NOMO-1 treated with DMSO at 0.1 percent for 48 hours (cell line): Measurements from ENCODE around the gene SRP68.
"Not testable (repeated sequence)": the region's sequence is repeated elsewhere in the genome, so short reads cannot be mapped to it uniquely, and the experiment has no call there.

Experiments used
- DNase-seq: peaks from one replicate; lab custom pipeline; 2025; ENCODE audit not compliant: unreplicated experiment; lab: John Stamatoyannopoulos, UW

SRP68 gene

DNA sequence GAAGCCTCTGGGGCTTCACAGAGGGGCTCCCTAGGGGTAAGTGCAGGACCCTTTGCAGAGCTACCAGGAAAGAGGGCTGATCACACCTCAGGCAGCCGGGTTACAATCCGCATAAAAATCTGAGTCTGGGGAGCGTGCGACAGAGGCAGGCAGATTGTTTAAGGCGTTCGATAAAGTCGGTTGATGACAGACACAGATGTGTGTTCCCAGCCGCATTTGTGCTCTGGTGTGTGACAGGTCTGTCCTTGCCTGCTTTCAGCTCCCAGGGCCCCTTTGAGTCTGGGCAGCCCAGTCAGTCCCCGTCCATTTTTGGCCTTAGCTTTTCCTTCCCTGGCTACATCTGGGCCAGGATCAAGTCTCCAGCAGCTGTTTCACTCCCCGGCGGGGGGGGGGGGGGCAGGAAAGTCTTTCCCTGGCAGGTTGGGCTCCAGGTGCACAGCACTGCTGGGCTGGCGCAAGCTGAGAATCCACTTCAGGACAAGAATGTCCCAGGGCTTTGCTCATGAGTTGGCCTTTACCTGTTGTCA, 5.3 kb upstream of the SRP68 start:
- DNase-seq = no peak

DNA sequence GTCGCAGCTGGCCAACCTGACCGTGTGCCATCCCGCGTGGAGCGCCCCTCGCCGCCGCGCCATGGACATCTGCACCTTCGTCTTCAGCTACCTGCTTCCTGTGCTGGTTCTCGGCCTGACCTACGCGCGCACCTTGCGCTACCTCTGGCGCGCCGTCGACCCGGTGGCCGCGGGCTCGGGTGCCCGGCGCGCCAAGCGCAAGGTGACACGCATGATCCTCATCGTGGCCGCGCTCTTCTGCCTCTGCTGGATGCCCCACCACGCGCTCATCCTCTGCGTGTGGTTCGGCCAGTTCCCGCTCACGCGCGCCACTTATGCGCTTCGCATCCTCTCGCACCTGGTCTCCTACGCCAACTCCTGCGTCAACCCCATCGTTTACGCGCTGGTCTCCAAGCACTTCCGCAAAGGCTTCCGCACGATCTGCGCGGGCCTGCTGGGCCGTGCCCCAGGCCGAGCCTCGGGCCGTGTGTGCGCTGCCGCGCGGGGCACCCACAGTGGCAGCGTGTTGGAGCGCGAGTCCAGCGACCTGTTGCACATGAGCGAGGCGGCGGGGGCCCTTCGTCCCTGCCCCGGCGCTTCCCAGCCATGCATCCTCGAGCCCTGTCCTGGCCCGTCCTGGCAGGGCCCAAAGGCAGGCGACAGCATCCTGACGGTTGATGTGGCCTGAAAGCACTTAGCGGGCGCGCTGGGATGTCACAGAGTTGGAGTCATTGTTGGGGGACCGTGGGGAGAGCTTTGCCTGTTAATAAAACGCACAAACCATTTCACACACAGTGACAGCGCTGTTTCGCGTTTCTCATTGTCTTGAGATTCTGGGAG, 4.7 kb upstream of the SRP68 start:
- no peak for DNase-seq

DNA sequence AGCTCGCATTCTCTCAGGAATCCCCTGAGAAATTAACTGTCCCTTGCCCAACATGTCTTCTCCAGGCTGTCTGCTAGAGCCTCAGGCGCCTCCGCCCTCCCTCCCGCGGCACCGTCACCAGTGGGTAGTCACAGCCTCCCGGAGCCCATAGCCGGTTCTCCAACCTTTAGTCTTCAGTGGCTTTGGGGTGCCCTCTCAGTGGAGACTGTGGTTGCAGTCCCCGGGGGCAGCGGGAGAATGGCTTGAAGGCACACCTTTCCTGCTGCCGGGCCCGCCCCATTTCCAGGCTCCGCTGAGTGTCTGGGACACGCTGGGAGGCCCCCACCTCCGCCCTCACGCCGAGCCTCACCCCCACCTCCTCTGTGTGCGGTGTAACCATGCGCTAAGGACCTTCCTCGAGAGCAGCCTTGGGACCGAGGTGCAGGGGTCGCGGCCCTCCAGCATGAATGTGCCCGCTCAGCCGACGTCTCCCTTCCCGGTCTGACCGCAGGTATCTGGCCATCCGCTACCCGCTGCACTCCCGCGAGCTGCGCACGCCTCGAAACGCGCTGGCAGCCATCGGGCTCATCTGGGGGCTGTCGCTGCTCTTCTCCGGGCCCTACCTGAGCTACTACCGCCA, 3.9 kb upstream of the SRP68 start:
- DNase-seq = no peak

DNA sequence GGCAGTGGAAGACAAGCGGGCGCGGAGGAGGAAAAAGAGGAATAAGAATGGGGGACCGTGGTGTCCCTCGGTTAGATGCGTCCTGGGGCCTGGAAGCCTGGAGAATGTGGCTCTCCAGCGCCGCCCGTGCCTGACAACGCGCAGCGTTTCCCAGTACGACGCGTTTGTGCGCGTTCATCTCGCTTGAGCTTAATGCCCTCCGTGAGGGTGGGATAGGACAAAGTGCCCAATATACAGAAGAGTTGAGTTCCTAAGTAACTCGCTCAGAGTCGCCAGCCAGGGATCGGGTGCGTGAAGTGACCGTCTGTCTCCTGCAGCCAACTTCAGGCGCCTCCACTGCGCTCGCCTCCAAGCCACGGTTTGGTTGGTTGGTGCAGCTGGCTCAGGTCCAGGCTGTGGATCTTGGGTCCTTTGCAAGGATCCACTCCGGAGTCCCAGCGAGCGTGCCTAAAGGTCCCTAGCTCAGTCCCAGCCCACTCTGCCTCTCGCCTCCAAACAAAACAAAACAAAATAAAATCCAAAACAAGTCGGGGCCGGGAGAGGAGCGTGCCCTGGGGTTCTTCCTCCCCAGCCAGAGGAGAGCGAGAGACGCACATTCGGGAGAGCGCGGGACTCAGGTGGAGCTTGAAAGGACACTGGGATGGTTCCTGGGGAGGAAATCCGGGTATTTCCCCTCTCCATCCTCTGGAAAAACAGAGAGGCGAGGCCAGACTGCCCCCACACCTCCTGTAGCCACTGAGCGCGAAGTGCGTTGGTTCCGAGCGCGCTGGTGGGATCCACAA, 3.2 kb upstream of the SRP68 start:
- DNase-seq = peak; percentile 33

DNA sequence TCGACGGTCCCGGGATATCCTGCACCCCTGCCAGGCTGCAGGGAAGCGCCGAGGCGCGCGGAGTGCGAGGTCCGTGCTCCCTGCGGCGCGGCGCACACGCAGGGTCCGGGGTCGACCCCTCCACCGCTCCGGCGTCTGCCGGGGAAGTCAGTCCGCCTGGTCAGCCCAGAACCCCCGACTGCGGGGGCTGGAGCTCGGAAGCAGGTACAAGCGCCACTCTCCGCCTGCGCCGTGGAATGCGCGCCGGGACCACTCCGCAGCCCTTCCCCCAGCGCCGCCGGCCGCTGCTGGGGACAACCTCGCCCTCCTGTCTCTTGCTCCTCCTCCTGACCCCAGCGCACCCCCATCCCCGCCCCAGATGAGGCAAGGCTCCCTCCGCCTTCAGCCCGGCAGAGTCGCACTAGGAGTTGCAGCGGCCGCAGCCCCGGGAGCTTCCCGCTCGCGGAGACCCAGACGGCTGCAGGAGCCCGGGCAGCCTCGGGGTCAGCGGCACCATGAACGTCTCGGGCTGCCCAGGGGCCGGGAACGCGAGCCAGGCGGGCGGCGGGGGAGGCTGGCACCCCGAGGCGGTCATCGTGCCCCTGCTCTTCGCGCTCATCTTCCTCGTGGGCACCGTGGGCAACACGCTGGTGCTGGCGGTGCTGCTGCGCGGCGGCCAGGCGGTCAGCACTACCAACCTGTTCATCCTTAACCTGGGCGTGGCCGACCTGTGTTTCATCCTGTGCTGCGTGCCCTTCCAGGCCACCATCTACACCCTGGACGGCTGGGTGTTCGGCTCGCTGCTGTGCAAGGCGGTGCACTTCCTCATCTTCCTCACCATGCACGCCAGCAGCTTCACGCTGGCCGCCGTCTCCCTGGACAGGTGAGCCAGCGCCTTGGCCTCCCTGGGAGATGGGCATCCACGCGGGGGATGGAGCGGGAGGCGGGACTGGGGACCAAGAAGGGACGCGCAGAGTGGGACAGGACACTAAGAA, 2.4 kb upstream of the SRP68 start, which contains the start of gene GALR2:
TSS of gene GALR2 (plus strand) at position 392 of the 974 bp plus-strand sequence. CDS start at position 495, 103 bp downstream.
- no peak for DNase-seq

DNA sequence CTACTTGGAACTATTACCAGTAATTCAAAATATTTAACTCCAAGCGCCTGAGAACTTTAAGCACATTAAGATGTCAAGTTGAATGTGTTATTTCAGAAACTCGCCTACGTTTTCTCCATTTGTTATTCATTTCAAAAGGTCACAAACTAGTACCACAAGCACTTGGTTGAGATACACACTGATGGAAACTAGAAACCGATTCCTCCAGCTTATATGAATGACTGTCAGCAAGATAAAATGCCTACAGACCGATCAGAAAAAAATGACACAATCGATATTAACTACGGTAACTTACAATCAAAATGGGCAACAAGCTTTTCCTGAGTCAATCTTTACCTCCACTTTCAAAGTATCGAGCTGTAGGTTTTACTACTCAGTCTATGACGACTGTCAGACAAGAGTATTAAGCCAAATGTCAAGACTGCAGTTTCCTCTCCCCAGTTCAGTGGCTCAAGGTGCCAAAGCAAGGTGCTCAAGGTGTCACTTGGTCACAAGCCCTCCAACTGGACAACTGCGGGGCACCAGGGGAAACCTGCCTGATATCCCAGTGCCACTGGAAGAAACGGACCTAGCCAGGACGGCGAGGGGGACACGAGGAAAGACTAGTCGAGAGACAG, 678 bp downstream of the SRP68 start:
- DNase-seq = no peak

DNA sequence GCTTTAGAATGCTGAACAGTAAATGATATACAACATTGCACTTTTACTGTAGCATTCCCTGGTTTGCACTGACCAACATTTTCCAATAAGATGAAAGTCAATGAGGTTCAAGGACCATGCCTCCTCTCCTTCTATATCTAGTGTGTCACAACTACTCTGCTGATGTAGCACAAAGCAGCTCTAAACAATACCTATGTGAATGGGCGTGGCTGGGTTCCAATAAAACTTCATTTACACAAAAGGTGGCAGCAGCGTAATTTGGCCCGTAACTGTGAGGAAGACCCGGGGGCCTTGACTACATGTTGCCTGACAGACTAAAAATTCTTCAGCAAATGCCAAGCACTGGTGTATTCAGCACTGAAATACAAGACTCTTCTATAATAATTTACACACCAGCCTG, 6.5 kb downstream of the SRP68 start:
- no peak for DNase-seq

DNA sequence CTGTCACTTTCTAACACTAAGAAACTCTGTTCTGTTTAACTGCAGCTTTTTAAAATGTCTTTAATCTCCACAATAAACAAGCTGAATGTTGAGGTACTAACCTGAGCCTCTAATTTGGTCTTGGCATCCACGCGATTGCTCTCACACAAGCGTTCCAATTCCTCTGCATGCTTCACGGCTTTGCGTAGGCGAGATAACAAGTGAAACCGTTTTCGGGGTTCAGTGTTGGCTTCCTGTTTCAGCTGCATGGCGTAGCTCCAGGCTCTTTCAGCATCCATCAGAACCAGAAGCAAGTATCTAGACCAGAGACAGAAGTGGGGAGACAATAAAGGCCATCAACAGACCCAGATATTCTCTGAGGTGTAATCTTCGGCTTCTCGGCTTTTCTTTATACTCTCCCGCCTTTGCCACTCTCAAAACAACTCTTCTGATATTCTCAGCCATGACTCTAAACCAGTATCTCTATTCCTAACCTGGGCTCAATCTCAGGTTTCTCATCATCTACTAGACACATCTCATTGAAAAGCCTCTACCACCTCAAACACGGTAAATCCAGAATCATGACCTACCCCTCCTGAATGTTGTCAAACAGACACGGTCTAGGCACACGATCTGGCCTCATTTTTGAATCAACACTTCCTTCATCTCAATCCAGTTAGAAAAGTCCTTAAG, 8.3 kb downstream of the SRP68 start:
- no peak for DNase-seq

DNA sequence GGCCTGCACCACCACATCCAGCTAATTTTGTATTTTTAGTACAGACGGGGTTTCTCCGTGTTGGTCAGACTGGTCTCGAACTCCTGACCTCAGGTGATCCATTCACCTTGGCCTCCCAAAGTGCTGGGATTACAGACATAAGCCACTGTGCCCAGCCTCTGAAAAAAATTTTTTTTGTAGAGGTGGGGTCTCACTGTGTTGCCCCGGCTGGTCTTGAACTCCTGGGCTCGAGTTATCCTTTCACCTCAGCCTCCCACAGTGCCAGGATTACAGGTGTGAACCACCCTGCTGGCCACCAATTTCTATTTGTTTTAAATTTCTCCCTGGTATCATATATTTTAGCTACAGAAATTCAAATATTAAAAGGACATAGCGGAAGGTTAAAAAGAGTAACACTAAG, 14.1 kb downstream of the SRP68 start:
- not testable (repeated sequence) for DNase-seq

DNA sequence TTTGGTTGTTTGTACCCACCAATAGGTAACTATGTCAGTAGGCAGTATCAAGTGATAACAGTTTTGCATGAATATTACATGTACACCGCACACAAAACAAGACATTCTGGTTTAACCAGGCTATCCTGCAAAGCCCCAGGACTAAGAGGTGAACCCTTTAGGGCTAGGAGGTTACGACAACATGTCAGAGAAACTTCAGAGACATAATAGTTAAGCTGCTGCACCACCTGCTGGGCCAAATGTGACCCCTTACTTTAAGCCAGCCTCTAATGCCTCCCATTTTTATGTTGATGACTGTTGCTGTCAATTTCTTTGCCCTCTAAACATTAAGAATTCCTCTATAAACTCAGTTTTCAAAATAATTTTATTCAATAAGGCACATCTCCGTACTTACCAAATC, 15.4 kb downstream of the SRP68 start:
- no peak for DNase-seq

DNA sequence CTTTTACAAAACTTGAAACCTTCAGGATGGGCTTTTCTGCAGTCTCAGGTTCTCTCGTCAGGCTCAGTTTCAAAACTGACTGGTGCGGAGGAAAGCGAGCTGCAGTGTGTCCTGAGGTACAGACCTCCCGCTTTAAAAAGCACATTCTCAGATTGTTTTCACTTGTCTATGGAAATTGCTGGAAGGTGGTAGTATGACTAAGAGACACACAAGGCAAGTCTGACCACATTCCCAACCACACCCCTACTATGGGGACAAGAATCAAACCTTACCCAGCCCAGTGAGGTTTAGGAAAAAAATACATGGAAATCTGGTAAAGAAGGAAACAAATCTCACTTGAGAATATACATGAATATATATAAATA, 18.2 kb downstream of the SRP68 start:
- DNase-seq = no peak

DNA sequence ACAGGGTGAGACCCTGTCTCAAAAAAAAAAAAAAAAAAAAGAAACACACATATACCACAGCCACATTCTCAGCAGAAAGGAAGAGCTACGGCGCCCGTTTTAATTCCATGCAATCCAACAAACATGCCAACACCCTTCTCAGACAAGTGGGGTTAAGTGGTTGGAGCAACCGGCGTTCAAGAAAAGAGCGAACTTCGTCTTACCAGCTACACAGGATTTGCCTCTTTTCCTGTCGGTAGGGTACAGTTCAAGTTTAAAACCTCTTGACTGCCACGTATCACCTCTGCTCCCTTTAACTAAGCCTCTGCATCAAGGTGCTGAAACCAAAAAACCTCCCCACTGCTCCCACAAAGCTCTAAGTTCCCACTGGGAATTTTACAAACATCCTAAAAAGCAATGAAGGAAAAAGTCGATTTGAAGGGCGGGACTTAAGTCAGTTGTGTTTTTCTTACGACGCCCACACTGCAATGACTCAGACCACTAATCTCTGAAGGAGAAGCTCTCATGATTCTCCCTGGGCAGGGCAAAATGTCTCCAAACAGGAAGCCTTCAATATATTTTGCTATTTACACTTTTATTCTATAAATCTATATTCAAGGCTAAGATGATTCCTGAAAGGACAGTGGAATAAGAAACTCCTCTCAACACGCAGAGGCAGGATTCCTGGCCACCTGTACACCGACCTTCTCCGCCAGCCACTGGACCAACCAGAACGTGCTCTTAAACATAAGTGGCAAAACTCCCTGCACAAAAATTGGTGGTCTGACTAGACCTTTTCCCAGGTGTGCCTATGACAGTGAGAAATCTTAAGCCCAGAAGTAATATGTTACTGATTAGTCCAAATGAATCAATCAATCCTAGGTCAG, 18.8 kb downstream of the SRP68 start:
- DNase-seq = no peak

DNA sequence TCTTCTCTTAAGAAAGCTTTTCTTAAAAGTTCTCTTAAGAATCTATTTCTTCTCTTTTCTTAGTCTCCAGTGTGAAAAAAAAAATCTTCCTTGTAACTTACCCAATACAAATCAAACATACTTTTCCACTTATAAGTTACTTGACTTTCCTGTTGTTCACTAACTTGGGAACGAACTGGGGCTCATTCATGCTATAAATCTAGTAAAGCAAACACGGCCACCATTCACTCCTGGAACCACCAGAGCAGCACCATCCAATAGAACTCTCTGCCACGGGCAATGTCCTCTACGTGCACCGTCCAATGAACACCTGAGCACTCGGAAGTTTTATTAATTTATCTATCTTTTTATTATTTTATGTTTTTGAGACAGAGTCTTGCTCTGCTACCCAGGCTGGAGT, 20.8 kb downstream of the SRP68 start:
- no peak for DNase-seq

DNA sequence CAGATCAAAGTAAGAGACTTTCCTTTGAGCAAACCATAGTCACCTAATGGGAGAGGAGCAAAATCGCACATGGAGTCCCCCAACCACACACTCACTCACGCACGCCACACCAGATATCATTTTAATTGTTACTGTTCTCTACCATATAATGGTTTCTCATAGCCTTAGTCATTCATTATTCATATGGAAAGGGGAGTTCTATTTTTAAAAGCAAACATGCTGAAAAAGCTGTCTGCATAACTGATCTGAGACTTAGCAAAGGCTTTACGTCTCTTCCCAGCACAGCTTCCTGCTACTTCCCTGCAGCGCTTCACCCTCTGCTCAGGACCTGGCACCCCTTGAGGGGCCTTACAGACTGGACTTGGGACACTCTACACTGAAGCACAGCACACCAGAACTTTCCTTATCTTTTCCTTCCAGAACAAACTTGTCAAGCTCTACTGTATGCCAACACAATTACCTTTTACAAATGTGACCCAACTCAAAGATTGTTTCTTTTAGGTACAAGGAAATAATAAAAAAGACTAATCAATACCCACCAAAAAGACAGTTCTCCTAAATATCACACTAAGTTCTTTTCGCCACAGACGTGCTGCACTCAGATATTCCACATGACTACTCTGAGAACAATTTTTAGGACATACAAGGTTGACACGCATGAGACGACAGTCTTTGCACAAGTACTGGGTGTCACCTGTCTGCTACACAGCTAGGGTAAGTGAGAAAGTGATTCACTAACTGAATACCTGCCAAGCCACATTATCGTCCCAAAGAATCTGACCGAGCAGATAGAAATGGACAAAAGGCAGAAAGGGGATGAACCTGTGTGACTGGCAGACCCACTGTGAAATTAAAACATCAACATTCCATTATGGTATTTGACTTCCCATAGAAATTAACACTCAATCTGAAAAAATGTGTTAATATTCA, 21.5 kb downstream of the SRP68 start:
- DNase-seq = no peak

DNA sequence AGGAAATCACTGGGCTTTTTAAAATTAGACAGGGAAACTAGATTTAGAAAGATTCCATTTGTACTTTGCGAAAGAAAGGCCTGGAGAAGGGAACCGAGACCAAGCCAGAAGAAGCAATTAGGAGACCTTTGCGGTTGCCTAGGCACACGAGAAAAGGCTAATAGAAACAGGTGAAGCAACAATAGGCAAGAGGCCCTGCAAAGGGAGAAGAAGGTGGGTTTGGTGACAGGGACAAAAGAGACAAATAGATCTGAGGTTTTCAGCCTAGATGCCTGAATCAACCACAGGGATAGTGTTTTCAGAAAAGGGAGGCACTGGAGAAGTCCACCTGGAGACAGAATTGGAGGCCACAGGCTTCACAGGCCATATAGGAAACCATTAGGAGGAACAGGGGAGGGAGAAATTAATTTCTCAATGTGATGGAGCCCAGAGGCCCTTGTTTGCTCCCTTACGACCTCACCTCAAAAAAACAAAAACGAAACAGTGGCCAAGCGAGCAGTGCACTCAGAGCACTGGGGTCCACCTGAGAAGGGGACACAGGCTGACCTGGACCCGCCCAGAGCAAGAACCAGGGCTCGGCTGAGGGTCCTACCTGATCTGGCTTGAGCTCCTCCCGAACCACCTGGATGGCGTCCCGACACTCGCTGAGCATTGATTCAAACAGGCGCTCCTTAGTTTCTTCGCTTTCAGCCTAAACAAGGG, 22.3 kb downstream of the SRP68 start:
- peak; percentile 40 for DNase-seq

DNA sequence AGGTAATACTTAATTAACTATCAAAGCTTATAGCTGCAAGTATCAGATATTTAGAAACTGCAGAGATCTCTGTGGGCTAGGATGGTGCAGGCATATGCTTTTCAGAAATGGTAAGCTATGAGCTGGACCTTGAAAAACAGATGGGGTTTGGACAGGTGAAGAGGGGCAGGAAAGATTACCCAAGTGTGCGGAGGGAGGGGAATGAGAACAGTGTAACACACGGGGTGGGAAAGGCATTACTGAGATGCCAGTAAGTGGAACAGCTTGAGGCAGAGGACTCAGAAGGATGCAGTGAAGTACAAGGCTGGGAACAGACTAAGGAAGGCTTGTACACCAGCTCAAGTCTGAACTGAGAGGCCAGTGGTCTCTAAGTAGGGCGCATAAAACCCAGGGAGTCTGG, 23.1 kb downstream of the SRP68 start:
- no peak for DNase-seq

DNA sequence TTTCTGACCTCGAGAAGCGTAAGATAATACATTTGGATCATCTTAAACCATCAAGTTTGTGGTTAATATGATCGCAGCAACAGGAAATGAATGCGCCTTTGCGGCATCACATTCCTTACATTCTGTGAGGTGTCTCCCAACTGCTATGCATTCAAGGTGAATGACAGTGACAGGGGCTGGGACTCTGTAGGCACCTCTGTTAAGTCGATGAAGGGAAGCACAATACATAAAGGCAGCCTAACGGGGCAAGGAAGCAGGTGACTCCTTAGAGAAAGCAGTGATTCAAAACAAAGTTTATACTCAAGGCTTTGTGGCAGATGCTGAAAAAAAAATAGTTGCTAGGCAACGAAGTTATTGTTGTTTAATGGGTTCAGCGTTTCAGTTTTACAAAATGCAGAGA, 23.6 kb downstream of the SRP68 start:
- DNase-seq = peak; percentile 5
